IPS-15b (cell line): Measurements from ENCODE around the gene RRAD.
"Not testable (repeated sequence)": the region's sequence is repeated elsewhere in the genome, so short reads cannot be mapped to it uniquely, and the experiment has no call there.

ENCODE experiments used
- H3K27me3 ChIP-seq: one replicate; pipeline ENCODE4 v1.6.1; 2013; ENCODE audit warnings: low read length; ENCODE audit not compliant: control insufficient read depth, insufficient read depth
- H3K36me3 ChIP-seq: one replicate; pipeline ENCODE4 v1.6.1; 2013; ENCODE audit warnings: low read length; ENCODE audit not compliant: control insufficient read depth, insufficient read depth
- H3K4me1 ChIP-seq: one replicate; pipeline ENCODE4 v1.6.1; 2013; ENCODE audit warnings: mild to moderate bottlenecking, low read length; ENCODE audit not compliant: control insufficient read depth, insufficient read depth
- H3K4me3 ChIP-seq: one replicate; pipeline ENCODE4 v1.5.1; 2013; ENCODE audit warnings: low read depth, low read length
- H3K9ac ChIP-seq: one replicate; pipeline ENCODE4 v1.6.1; 2013; ENCODE audit warnings: low read depth, mild to moderate bottlenecking, low read length
- H3K9me3 ChIP-seq: one replicate; pipeline ENCODE4 v1.6.1; 2013; ENCODE audit warnings: mild to moderate bottlenecking, low read length; ENCODE audit not compliant: control insufficient read depth, insufficient read depth

RRAD gene, protein sequence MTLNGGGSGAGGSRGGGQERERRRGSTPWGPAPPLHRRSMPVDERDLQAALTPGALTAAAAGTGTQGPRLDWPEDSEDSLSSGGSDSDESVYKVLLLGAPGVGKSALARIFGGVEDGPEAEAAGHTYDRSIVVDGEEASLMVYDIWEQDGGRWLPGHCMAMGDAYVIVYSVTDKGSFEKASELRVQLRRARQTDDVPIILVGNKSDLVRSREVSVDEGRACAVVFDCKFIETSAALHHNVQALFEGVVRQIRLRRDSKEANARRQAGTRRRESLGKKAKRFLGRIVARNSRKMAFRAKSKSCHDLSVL

GRCh38 chr16:66925322-66925840, at the start of gene RRAD:
Gene RRAD (minus strand): TSS chr16:66925535. CDS start chr16:66925179, 356 bp downstream.
- H3K4me3 ChIP-seq = peak within 1 kb of the TSS; percentile 54
- no peak within 1 kb of the TSS for H3K9ac ChIP-seq
- H3K4me1 ChIP-seq = peaks cover 4% of the 10 kb centered on the region
- no peaks in the 10 kb centered on the region for H3K9me3 ChIP-seq
- H3K36me3 ChIP-seq = no peaks in the 10 kb centered on the region
- H3K27me3 ChIP-seq = peaks cover 44% of the 10 kb centered on the region

- not testable (repeated sequence) for H3K36me3 ChIP-seq, H3K4me1 ChIP-seq, H3K9me3 ChIP-seq, H3K9ac ChIP-seq, H3K4me3 ChIP-seq, H3K27me3 ChIP-seq
Measured at GRCh38 chr16:66974932-66975246, 49.6 kb upstream of the RRAD start.

- H3K9ac ChIP-seq, H3K27me3 ChIP-seq, H3K9me3 ChIP-seq, H3K4me1 ChIP-seq, H3K4me3 ChIP-seq, H3K36me3 ChIP-seq: not testable (repeated sequence)
Measured at GRCh38 chr16:66974156-66974931, 49.0 kb upstream of the RRAD start.

DNA sequence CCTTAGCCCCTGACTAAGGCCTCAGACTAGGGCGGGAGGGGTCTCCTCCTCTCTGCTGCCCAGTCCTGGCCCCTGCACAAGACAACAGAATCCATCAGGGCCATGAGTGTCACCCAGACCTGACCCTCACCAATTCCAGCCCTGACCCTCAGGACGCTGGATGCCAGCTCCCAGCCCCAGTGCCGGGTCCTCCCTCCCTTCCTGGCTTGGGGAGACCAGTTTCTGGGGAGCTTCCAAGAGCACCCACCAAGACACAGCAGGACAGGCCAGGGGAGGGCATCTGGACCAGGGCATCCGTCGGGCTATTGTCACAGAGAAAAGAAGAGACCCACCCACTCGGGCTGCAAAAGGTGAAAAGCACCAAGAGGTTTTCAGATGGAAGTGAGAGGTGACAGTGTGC, 48.4 kb upstream of the RRAD start:
- Histone ChIP-seq H3K4me3 (no peak overlapping the region), H3K36me3 (no peaks in the 10 kb centered on the region), H3K4me1 (no peaks in the 10 kb centered on the region), H3K9ac (no peak overlapping the region), H3K27me3 (no peaks in the 10 kb centered on the region), H3K9me3 (no peaks in the 10 kb centered on the region)

DNA sequence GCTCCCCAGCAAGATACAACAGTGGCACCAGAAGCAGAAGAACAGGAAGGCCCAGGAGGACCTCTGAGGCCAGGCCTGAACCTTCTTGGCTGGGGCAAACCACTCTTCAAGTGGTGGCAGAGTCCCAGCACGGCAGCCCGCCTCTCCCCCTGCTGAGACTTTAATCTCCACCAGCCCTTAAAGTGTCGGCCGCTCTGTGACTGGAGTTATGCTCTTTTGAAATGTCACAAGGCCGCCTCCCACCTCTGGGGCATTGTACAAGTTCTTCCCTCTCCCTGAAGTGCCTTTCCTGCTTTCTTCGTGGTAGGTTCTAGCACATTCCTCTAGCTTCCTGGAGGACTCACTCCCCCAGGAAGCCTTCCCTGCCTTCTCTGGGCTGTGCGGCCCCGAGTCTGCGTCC, 47.6 kb upstream of the RRAD start:
- no peak overlapping the region for H3K4me3 ChIP-seq
- H3K36me3 ChIP-seq = no peaks in the 10 kb centered on the region
- H3K9me3 ChIP-seq = no peaks in the 10 kb centered on the region
- H3K27me3 ChIP-seq = no peaks in the 10 kb centered on the region
- no peaks in the 10 kb centered on the region for H3K4me1 ChIP-seq
- no peak overlapping the region for H3K9ac ChIP-seq

DNA sequence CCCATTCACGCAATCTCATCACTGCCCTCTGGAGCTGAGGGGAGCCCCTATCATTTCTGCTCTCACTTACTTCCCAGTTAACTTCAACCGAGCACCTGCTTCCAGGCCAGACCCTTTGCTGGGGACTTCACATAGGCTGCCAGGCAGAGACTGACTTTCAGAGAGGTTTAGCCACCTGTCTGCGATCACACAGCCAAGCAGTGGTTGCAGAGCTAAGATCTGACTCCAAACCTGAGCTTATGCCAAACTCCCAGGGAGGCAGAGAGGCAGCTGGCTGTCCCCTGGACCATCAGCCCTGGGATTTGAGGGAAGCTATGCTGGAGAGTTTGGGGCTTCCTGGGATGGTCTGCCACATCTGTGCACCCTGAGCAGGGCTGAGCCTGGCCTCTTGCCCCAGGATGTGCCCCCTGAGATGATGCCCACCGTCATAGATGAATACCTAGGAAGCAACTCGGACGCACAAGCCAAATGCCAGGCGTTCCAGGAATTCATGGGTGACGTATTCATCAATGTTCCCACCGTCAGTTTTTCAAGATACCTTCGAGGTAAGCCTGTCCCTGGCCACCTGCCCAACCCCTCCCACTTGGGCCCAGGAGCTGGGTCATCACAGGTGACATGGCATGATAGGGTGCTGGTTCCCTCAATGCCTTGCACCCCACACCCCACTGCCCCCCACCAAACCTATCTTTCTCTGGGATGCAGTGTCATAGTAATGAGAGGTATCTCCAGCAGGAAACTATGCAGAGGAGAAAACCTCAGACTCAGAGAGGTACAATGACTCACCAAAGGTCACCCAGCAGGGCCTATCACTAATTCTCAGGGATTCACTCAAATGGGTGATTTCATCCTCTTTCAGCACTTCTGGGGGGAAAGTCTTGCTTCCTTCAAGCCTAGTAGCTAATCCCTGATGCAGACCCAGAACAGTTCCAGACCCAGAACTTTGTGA, 45.7 kb upstream of the RRAD start:
- no peak overlapping the region for H3K9ac ChIP-seq
- no peaks in the 10 kb centered on the region for H3K27me3 ChIP-seq
- no peaks in the 10 kb centered on the region for H3K4me1 ChIP-seq
- no peak overlapping the region for H3K4me3 ChIP-seq
- H3K36me3 ChIP-seq = no peaks in the 10 kb centered on the region
- no peaks in the 10 kb centered on the region for H3K9me3 ChIP-seq

- H3K4me1 ChIP-seq = no peaks in the 10 kb centered on the region
- no peaks in the 10 kb centered on the region for H3K36me3 ChIP-seq
- no peaks in the 10 kb centered on the region for H3K9me3 ChIP-seq
- no peaks in the 10 kb centered on the region for H3K27me3 ChIP-seq
- no peak overlapping the region for H3K9ac ChIP-seq
- no peak overlapping the region for H3K4me3 ChIP-seq
Measured at GRCh38 chr16:66968847-66969246, 43.5 kb upstream of the RRAD start.

GRCh38 chr16:66964049-66964448, 38.7 kb upstream of the RRAD start:
- Histone ChIP-seq H3K9me3 (no peaks in the 10 kb centered on the region), H3K4me3 (no peak overlapping the region), H3K4me1 (no peaks in the 10 kb centered on the region), H3K27me3 (no peaks in the 10 kb centered on the region), H3K36me3 (no peaks in the 10 kb centered on the region), H3K9ac (no peak overlapping the region)

DNA sequence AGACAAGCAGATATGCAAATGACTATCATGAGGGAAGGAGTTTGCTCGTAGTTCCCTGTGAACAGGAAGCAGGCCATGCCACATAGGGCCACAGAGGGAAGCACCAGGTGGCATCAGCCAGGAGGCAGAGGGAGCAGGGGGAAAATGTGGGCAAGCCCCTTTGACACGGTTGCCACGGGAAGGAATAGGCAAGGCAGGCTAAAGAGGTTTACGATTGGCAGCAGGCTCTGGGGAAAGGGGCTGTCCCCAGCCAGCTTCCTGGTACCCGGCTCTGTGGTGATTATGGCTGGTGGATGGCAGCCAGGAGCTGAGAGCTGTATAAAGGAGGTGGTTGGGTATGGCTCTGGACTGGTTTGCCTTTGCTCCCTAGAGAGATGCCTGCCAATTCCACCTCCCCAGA, 36.6 kb upstream of the RRAD start:
- Histone ChIP-seq H3K27me3 (no peaks in the 10 kb centered on the region), H3K36me3 (no peaks in the 10 kb centered on the region), H3K9me3 (no peaks in the 10 kb centered on the region), H3K9ac (no peak overlapping the region), H3K4me3 (no peak overlapping the region), H3K4me1 (no peaks in the 10 kb centered on the region)

DNA sequence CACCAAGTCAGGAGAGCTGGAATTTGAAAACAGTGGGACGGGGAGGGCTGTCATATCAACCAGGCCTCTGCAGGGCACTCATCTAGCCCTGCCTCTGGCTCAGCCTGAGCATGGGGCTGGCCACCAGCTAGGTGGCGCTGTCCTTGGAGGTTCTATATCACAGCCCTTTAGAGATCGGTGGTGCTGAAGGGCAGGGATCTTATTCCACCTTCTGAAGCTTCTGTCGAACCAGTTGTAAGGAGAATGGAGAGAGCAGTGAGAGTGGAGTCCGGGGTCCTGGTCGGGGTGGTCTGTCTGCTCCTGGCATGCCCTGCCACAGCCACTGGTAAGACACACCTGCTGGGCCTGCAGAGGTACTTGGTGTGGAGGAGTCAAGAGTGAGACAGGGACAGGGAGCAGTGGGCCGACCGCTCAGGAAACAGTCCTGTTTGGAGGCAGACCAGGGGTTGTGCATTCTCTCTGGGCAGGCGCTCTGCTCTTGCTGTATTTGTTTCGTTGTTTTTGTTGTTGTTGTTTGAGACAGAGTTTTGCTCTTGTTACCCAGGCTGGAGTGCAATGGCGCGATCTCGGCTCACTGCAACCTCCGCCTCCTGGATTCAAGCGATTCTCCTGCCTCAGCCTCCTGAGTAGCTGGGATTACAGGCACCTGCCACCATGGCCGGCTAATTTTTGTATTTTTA, 35.9 kb upstream of the RRAD start, which contains the start of gene CES3:
CES3 (plus strand) TSS at position 202 of the 680 bp plus-strand sequence; CDS start at position 244, 42 bp downstream.
- Histone ChIP-seq H3K4me1 (no peaks in the 10 kb centered on the region), H3K9me3 (no peaks in the 10 kb centered on the region), H3K9ac (no peak within 1 kb of the TSS), H3K27me3 (no peaks in the 10 kb centered on the region), H3K36me3 (no peaks in the 10 kb centered on the region), H3K4me3 (peak within 1 kb of the TSS; percentile 46)

- Histone ChIP-seq H3K4me1 (no peaks in the 10 kb centered on the region), H3K27me3 (no peaks in the 10 kb centered on the region), H3K4me3 (no peak overlapping the region), H3K36me3 (no peaks in the 10 kb centered on the region), H3K9me3 (no peaks in the 10 kb centered on the region), H3K9ac (no peak overlapping the region)
Measured at GRCh38 chr16:66960270-66960669, 34.9 kb upstream of the RRAD start.
